Measurements from ENCODE around the gene TPX2.

- TF ChIP-seq EZH2phosphoT487 (IDR thresholded peaks at IDR 0.05; ENCODE audit: insufficient read depth, low read depth), result no peak
- TF ChIP-seq EZH2 (IDR thresholded peaks at IDR 0.05; ENCODE audit: insufficient read depth, poor library complexity, severe bottlenecking), result no peak
Measured at GRCh38 chr20:31809661-31810060, 70.6 kb downstream of the TPX2 start.
